ENCODE results near the gene NFKBIZ.
"Not testable (repeated sequence)": the region's sequence is repeated elsewhere in the genome, so short reads cannot be mapped to it uniquely, and the experiment has no call there.

Gene NFKBIZ

GRCh38 chr3:101879102-101879501 lies 29.8 kb downstream of the NFKBIZ start:
- DNase-seq = no peak

GRCh38 chr3:101879623-101880284 lies 30.4 kb downstream of the NFKBIZ start:
- DNase-seq = no peak

GRCh38 chr3:101884776-101885175 lies 35.5 kb downstream of the NFKBIZ start:
- no peak for DNase-seq

GRCh38 chr3:101885584-101885983 lies 36.3 kb downstream of the NFKBIZ start:
- not testable (repeated sequence) for DNase-seq

GRCh38 chr3:101886626-101887025 lies 37.3 kb downstream of the NFKBIZ start:
- no peak for DNase-seq

- no peak for DNase-seq
Observed at GRCh38 chr3:101888653-101889052, 39.3 kb downstream of the NFKBIZ start.

GRCh38 chr3:101890716-101891115 lies 41.4 kb downstream of the NFKBIZ start:
- no peak for DNase-seq

- DNase-seq = no peak
Observed at GRCh38 chr3:101892648-101893047, 43.3 kb downstream of the NFKBIZ start.

- DNase-seq = no peak
Observed at GRCh38 chr3:101896083-101896757, 46.9 kb downstream of the NFKBIZ start.

- no peak for DNase-seq
Observed at GRCh38 chr3:101897013-101897412, 47.7 kb downstream of the NFKBIZ start.

GRCh38 chr3:101898039-101898438 lies 48.7 kb downstream of the NFKBIZ start:
- no peak for DNase-seq

- no peak for DNase-seq
Observed at GRCh38 chr3:101898752-101899169, 49.4 kb downstream of the NFKBIZ start.

GRCh38 chr3:101900316-101900715 lies 51.0 kb downstream of the NFKBIZ start:
- no peak for DNase-seq

- DNase-seq = no peak
Observed at GRCh38 chr3:101900736-101901135, 51.4 kb downstream of the NFKBIZ start.

- DNase-seq = no peak
Observed at GRCh38 chr3:101902041-101902440, 52.7 kb downstream of the NFKBIZ start.

- DNase-seq = no peak
Observed at GRCh38 chr3:101903451-101903871, 54.1 kb downstream of the NFKBIZ start.

GRCh38 chr3:101905573-101905972 lies 56.3 kb downstream of the NFKBIZ start:
- not testable (repeated sequence) for DNase-seq

All from activated CD4-positive, alpha-beta T cell treated with anti-CD3 and anti-CD28 coated beads, Interleukin-2, amount 50 U/mL, for 1 hour (primary cell).